Mesendoderm (in vitro differentiated cells): ENCODE results near the gene STPG2.

Source experiments
- DNase-seq: peaks from one replicate; pipeline ENCODE4 v3.0.0; 2013
- H2AK5ac ChIP-seq: 2 replicates; pipeline ENCODE4 v1.6.1; 2013; ENCODE audit warnings: low read length, inconsistent platforms
- H2BK120ac ChIP-seq: 2 replicates; pipeline ENCODE4 v1.6.1; 2013; ENCODE audit warnings: low read depth, mild to moderate bottlenecking, low read length, moderate library complexity, mixed read lengths
- H2BK15ac ChIP-seq: replicated peaks from 2 replicates; pipeline ENCODE4 v1.6.1; 2013; ENCODE audit warnings: low read depth, mild to moderate bottlenecking, moderate library complexity
- H2BK5ac ChIP-seq: 2 replicates; pipeline ENCODE4 v1.6.1; 2013; ENCODE audit warnings: low read length, inconsistent platforms
- H3K18ac ChIP-seq: 2 replicates; pipeline ENCODE4 v1.6.1; 2013; ENCODE audit warnings: mild to moderate bottlenecking, low read length, mixed read lengths
- H3K23ac ChIP-seq: one replicate; pipeline ENCODE4 v1.6.1; 2013; ENCODE audit warnings: low read length
- H3K27ac ChIP-seq: 2 replicates; pipeline ENCODE4 v1.5.1; 2013; ENCODE audit warnings: low read depth, mild to moderate bottlenecking, inconsistent platforms, low read length, moderate library complexity
- H3K27me3 ChIP-seq: 2 replicates; pipeline ENCODE4 v1.6.1; 2013; ENCODE audit warnings: low read length, control low read depth, mild to moderate bottlenecking, inconsistent platforms; ENCODE audit not compliant: insufficient read depth, poor library complexity
- H3K36me3 ChIP-seq: 2 replicates; pipeline ENCODE4 v1.6.1; 2013; ENCODE audit warnings: low read length, inconsistent platforms; ENCODE audit not compliant: control insufficient read depth, insufficient read depth
- H3K4ac ChIP-seq: one replicate; pipeline ENCODE4 v1.6.1; 2013; ENCODE audit warnings: low read depth, mild to moderate bottlenecking, low read length, moderate library complexity
- H3K4me1 ChIP-seq: 2 replicates; pipeline ENCODE4 v1.6.1; 2013; ENCODE audit warnings: low read depth, low read length, inconsistent platforms; ENCODE audit not compliant: control insufficient read depth
- H3K4me2 ChIP-seq: 2 replicates; pipeline ENCODE4 v1.6.1; 2013; ENCODE audit warnings: low read length
- H3K4me3 ChIP-seq: 2 replicates; pipeline ENCODE4 v1.5.1; 2013; ENCODE audit warnings: mild to moderate bottlenecking, low read length
- H3K56ac ChIP-seq: one replicate; pipeline ENCODE4 v1.6.1; 2013; ENCODE audit warnings: low read length
- H3K79me1 ChIP-seq: 2 replicates; pipeline ENCODE4 v1.6.1; 2013; ENCODE audit warnings: low read length, inconsistent platforms
- H3K79me2 ChIP-seq: 2 replicates; pipeline ENCODE4 v1.6.1; 2013; ENCODE audit warnings: mild to moderate bottlenecking, low read length; ENCODE audit not compliant: control insufficient read depth, insufficient read depth
- H3K9ac ChIP-seq: 2 replicates; pipeline ENCODE4 v1.6.1; 2013; ENCODE audit warnings: low read length, inconsistent platforms
- H4K5ac ChIP-seq: one replicate; pipeline ENCODE4 v1.6.1; 2013; ENCODE audit warnings: low read length
- H4K8ac ChIP-seq: one replicate; pipeline ENCODE4 v1.6.1; 2013; ENCODE audit warnings: low read depth, mild to moderate bottlenecking, control low read depth, low read length, moderate library complexity
- WGBS: extraction: QIAGEN DNeasy Blood & Tissue Kit; methylation state at CpG from one replicate; pipeline ENCODE4 v1.1.7; 2013; ENCODE audit warnings: low lambda C conversion rate, missing lambda C conversion rate; ENCODE audit not compliant: insufficient coverage; ENCODE audit errors: extremely low coverage; 5-methylcytosine and 5-hydroxymethylcytosine counted together

STPG2 gene

DNA sequence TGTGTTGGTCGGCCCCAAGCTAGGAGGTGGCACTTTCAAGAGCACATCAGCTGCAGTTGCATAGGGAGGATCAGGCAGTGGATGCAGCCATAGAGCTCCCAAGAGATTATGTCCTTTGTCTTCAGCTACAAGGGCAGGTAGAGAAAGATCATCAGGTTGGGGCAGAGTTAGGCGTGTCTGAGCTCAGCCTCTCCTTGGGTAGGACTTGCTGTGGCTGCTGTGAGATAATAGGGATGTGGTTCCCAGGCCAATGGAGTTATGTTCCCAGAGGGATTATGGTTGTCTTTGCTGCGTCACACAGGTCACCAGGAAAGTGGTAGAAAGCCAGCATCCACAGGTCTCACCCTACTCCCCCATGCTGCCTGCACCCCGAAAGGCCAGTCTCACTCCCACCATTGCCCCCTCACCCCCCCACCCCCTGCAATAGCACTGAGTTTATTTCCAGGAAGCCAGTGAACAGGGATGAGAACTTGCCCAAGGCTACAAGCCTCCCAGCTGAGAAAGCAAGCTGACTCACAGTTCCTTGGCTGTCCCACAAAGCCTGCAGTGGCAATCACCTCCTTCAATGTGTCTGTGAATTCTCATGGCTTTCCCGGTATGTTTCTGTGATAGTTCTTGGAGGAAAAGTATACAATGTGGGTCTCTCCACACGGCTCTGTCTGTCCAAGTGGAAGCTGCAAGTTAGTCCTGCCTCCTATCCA, 148.4 kb downstream of the STPG2 start:
- Histone ChIP-seq H3K56ac (no peak overlapping the region), H2BK15ac (no peak overlapping the region), H3K27ac (no peak overlapping the region), H3K27me3 (no peaks in the 10 kb centered on the region), H3K9ac (no peak overlapping the region), H3K4me3 (no peak overlapping the region), H2BK5ac (no peak overlapping the region), H4K5ac (no peak overlapping the region), H2BK120ac (no peak overlapping the region), H3K36me3 (no peaks in the 10 kb centered on the region), H3K4ac (no peak overlapping the region), H3K4me1 (no peaks in the 10 kb centered on the region), H3K79me2 (no peaks in the 10 kb centered on the region), H3K79me1 (no peaks in the 10 kb centered on the region), H3K23ac (no peak overlapping the region), H3K18ac (no peak overlapping the region), H4K8ac (no peak overlapping the region), H3K4me2 (no peak overlapping the region), H2AK5ac (no peak overlapping the region)
- no CpG with 5 or more reads among the region's 6 CpGs for WGBS
- no peak for DNase-seq

DNA sequence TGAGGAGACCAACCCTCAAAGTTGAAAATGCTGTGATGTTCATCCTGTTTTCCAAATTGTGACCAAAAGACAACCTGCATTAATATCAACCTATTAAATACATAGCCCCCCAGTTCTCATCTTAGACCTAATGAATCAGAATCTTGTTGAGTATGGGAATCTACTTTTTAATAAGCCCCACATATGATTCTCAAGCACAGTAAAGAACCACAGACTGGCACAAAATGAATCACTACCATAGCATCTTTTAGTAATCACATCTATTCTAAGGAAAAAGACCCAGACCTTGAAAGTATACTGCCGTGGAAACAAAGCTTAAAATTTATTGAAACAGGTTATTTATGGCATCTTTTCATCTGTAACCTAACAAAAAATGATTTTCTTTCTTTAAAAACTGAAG, 152.9 kb downstream of the STPG2 start:
- Histone ChIP-seq H3K18ac (no peak overlapping the region), H3K4me2 (no peak overlapping the region), H3K27ac (no peak overlapping the region), H3K79me2 (no peaks in the 10 kb centered on the region), H3K4me3 (no peak overlapping the region), H3K79me1 (no peaks in the 10 kb centered on the region), H3K27me3 (no peaks in the 10 kb centered on the region), H3K4me1 (no peaks in the 10 kb centered on the region), H2AK5ac (no peak overlapping the region), H3K4ac (no peak overlapping the region), H3K9ac (no peak overlapping the region), H2BK15ac (no peak overlapping the region), H3K36me3 (no peaks in the 10 kb centered on the region), H3K23ac (no peak overlapping the region), H2BK120ac (no peak overlapping the region), H4K8ac (no peak overlapping the region), H4K5ac (no peak overlapping the region), H3K56ac (no peak overlapping the region), H2BK5ac (no peak overlapping the region)
- no CpG with 5 or more reads among the region's 1 CpG for WGBS
- no peak for DNase-seq

GRCh38 chr4:97987019-97987648, 156.1 kb downstream of the STPG2 start:
- Histone ChIP-seq H3K4me1 (no peaks in the 10 kb centered on the region), H3K27me3 (no peaks in the 10 kb centered on the region), H2BK120ac (no peak overlapping the region), H3K79me2 (no peaks in the 10 kb centered on the region), H4K8ac (no peak overlapping the region), H3K27ac (no peak overlapping the region), H2BK15ac (no peak overlapping the region), H3K4me3 (no peak overlapping the region), H2BK5ac (no peak overlapping the region), H3K36me3 (no peaks in the 10 kb centered on the region), H4K5ac (no peak overlapping the region), H3K23ac (no peak overlapping the region), H2AK5ac (no peak overlapping the region), H3K56ac (no peak overlapping the region), H3K9ac (no peak overlapping the region), H3K4ac (no peak overlapping the region), H3K79me1 (no peaks in the 10 kb centered on the region), H3K4me2 (no peak overlapping the region), H3K18ac (no peak overlapping the region)
- no CpG with 5 or more reads among the region's 2 CpGs for WGBS
- peak; percentile 51 for DNase-seq

DNA sequence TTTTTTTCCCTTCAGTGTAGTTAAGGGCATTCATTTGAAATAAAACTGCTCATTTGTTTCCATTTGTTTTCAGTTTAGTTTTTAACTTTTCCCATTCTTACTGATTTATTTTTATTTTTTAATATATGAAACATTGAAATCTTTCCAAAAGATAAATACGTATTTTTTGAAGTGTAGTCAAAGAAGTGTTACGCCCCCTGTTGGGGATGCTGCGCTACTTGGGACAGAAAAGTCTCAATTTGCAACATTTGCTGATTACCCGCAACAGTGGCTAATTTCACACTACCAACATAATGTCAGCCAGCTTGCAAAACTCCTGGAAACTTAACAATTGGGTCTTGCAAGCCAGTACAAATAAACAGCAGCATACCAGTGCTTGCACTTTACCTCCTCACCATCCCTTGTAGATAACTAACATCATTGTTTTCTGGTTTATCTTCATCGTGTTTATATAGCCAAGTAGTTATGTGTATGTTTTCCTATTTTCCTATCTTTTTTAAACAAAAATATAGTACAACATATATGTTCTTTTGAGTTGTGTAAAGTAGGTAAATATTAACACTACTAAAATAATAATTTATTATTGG, 158.6 kb downstream of the STPG2 start:
- DNase-seq, result peak; percentile 35
- no peaks in the 10 kb centered on the region for H3K79me2 ChIP-seq
- WGBS, result no CpG with 5 or more reads among the region's 5 CpGs

GRCh38 chr4:97978791-97979488, 164.3 kb downstream of the STPG2 start:
- no peak overlapping the region for H2AK5ac ChIP-seq
- H3K27me3 ChIP-seq, result no peaks in the 10 kb centered on the region
- no peaks in the 10 kb centered on the region for H3K36me3 ChIP-seq
- no peak overlapping the region for H3K23ac ChIP-seq
- H3K27ac ChIP-seq, result no peak overlapping the region
- no peak overlapping the region for H3K18ac ChIP-seq
- no peak overlapping the region for H2BK15ac ChIP-seq
- no peak overlapping the region for H3K56ac ChIP-seq
- WGBS, result no CpG with 5 or more reads among the region's 2 CpGs
- no peaks in the 10 kb centered on the region for H3K4me1 ChIP-seq
- no peak overlapping the region for H3K4me2 ChIP-seq
- DNase-seq, result no peak
- no peak overlapping the region for H4K8ac ChIP-seq
- no peaks in the 10 kb centered on the region for H3K79me1 ChIP-seq
- H4K5ac ChIP-seq, result no peak overlapping the region
- no peak overlapping the region for H2BK5ac ChIP-seq
- H3K9ac ChIP-seq, result no peak overlapping the region
- no peak overlapping the region for H3K4ac ChIP-seq
- H3K79me2 ChIP-seq, result no peaks in the 10 kb centered on the region
- no peak overlapping the region for H3K4me3 ChIP-seq
- no peak overlapping the region for H2BK120ac ChIP-seq

More for the DNA sequence above, 158.6 kb downstream of the STPG2 start:
- H3K4me2 ChIP-seq, result no peak overlapping the region
- no peaks in the 10 kb centered on the region for H3K36me3 ChIP-seq
- H4K8ac ChIP-seq, result no peak overlapping the region
- H3K27me3 ChIP-seq, result no peaks in the 10 kb centered on the region
- H3K4me1 ChIP-seq, result no peaks in the 10 kb centered on the region
- H2BK15ac ChIP-seq, result no peak overlapping the region
- no peak overlapping the region for H3K27ac ChIP-seq
- H3K79me1 ChIP-seq, result no peaks in the 10 kb centered on the region
- no peak overlapping the region for H3K4me3 ChIP-seq
- no peak overlapping the region for H2AK5ac ChIP-seq
- H3K4ac ChIP-seq, result no peak overlapping the region
- no peak overlapping the region for H3K18ac ChIP-seq
- H3K23ac ChIP-seq, result no peak overlapping the region
- no peak overlapping the region for H3K56ac ChIP-seq
- no peak overlapping the region for H2BK5ac ChIP-seq
- no peak overlapping the region for H3K9ac ChIP-seq
- H4K5ac ChIP-seq, result no peak overlapping the region
- H2BK120ac ChIP-seq, result no peak overlapping the region
